Inflammatory macrophage treated with lipopolysaccharide for 4 hours (primary cell): Measurements from ENCODE around the gene AGMO.

Experiments
- DNase-seq: peaks from one replicate; pipeline ENCODE4 v3.0.0-alpha.2; 2020

AGMO gene

GRCh38 chr7:15452670-15453069 lies 109.1 kb downstream of the AGMO start:
- no peak for DNase-seq

GRCh38 chr7:15446722-15447121 lies 115.1 kb downstream of the AGMO start:
- no peak for DNase-seq

- no peak for DNase-seq
These were observed 115.5 kb downstream of the AGMO start for GRCh38 chr7:15446280-15446679.

DNA sequence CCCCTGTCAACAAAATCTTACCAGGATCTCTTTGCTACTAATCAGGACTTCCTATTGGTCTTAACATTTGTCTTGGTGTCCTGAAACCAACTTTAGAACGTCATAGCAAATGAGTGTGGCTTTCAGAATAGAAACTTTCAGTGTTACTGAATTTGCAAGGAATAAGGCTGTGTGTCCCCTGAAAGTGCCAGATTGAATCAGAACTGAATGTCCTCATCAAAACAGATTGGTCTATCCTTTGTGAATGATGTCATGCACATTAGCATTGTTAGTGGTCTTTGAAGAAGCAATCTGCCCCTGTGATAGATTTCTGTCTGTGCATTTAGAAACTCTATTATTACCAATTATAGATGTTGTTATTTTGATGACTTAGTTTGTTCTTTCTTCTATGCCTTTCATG lies 119.9 kb downstream of the AGMO start:
- DNase-seq: no peak

GRCh38 chr7:15440482-15440881 lies 121.3 kb downstream of the AGMO start:
- DNase-seq: no peak

- DNase-seq: no peak
These were observed 122.0 kb downstream of the AGMO start for GRCh38 chr7:15439853-15440252.

DNA sequence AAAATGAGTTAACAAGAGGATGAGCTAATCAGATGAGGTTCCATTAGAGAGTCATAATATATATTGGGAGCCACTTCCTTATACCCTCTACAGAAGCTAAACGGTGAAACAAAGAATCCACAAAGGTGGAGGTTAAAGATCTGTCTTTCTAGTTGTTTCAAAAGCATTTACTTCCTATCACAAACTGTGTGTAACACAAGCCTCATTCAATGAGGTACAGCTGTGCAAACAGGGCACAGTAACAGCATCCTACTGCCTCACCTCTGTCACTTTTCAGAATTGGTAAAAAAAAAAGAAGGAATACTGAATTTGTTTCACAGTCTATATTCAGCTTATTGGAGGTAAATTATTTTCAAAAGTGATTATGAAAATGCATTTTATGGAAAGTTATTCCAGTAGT lies 128.7 kb downstream of the AGMO start:
- DNase-seq: no peak

DNA sequence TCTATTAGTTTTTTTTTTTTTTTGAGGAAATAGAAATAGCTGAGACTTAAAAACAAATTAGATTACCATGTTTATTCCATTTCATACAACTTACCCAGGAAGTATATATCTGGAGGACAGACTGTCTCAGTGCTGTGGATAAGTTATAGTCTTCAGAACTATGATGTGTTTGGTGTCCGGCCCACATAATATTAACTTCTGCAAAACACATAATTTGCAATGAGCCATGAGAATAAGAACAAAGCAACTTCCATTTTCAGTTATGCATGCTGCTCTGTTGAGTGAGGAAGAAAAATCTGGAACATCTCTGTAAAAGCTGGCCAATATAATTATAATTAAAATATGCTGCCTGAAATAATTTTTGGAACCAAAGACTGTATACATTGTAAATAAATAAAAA lies 130.9 kb downstream of the AGMO start:
- DNase-seq: no peak

DNA sequence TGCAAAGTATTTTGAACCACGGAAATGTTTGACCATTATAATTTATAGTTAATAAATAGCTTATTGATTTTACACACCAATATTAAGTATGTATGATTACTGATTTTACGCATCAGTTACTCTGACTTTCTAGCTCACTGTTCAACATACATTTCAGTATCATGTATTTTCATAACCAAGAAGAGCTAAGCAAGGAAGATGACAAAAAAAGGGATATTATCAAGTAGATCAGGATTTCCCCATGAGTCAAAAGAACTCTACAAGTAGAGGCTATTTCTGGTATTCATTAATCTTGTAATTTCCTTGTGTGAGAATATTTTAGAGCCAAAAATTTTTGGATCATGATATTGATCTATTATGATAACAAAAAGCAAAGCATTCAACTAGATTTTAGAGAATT lies 131.6 kb downstream of the AGMO start:
- DNase-seq: no peak

DNA sequence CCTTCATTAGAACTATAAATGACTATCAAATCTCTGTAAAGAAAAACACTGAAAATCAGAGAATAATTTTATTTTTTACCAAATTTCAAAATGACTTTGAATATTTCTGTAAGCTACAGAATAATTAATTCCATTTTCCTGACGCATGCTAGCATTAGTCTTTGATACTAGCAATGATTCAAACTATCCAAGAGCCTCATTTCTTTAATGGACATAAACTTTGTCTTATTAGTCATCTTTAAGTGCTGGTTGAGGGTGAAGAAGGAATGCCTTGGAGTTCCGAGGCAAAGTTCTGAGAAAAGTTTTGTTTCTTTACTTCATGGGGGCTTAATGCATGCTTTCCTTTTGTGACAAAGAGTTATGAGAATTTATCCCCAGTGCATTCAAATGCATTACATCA lies 137.3 kb downstream of the AGMO start:
- DNase-seq: no peak

DNA sequence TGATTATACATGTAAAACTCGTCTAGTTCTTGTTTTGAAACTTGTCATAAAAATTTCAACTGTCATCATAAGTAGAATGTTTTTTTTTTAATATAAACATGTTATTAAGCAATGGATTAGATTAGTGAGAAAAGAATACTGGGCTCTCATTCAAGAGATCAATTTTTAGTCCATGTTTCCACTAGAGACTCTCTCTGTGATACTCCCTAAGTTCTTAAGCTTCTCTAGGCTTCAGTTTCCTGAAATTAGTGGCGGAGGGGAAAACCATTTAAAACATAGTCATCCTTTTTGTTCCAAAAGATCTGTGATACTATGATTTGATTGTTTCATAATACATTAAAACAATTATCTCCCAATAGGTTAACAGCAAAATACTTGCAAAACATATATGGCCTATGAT lies 142.2 kb downstream of the AGMO start:
- no peak for DNase-seq

DNA sequence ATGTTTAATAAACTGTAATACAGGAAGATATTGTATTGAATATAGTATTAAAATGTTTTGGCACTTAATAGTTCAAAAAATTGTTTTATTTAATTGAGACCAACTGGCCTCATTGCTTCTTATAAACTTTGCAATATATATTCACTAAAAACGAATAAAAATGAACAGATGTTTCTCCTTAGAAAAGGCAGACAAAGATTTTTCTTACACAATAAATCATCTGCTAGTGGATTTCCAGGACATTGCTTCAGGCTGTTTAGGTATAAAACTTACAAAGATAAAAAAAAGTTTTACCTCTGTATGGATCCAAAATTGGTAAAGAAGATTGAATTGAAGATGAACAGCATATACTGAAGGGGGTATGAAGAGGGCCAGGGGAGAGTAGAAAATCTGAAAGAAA lies 143.6 kb downstream of the AGMO start:
- DNase-seq: no peak

GRCh38 chr7:15417341-15417988 lies 144.3 kb downstream of the AGMO start:
- DNase-seq: no peak

GRCh38 chr7:15411019-15411418 lies 150.8 kb downstream of the AGMO start:
- DNase-seq: no peak

GRCh38 chr7:15407910-15408309 lies 153.9 kb downstream of the AGMO start:
- no peak for DNase-seq

GRCh38 chr7:15403751-15404150 lies 158.1 kb downstream of the AGMO start:
- DNase-seq: no peak

GRCh38 chr7:15403315-15403714 lies 158.5 kb downstream of the AGMO start:
- no peak for DNase-seq

DNA sequence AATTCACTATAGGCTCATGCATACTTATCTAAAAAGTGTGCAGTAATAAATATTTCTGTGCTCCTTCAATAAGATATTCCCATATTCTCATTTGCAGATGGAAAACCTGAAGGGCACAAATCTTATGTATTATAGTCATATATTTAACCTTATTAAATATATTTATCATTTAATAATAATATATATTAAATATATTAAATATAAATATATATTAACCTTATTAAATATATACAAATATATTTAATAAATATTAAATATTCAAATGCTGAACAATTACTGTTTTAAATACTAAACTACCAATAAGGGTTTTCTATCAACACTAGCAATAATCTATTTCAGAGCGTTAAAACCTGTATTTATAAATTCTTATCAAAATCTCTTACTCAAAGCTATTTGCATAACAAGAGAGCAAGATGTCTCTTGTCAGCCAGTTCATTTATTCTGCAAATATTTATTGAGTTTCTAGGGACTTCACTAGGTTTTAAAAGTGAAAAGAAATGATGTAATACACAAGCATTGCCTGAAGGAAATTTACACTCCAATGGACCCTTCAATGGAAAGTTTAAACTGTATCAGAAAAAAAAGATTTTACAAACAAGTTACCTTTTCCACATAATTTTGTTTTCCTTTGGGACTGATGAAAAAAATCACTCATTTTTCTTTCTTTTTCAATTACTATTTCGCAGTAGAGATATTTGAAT lies 159.2 kb downstream of the AGMO start:
- no peak for DNase-seq

DNA sequence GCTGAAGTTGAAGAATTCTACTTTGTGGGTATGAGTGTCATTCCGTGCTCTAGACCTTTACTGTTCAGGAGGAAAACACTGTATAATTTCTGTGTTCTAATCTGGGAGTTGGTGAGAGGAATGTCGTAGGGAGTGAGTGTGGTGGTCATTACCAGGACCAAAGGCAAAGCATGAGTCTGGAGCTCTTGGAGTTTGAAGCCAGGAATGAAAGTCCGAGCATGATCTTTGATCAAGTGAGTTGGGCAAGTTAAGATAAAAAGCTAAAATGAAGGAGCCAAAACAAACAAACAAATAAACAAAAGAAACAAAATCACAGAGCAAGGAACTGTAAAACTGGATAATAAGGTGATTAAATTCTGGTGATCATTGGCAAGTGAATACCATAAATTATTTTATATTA lies 161.4 kb downstream of the AGMO start:
- no peak for DNase-seq

- DNase-seq: no peak
These were observed 162.4 kb downstream of the AGMO start for GRCh38 chr7:15399441-15399840.

- no peak for DNase-seq
These were observed 163.7 kb downstream of the AGMO start for GRCh38 chr7:15397922-15398760.

GRCh38 chr7:15397159-15397550 lies 164.7 kb downstream of the AGMO start:
- no peak for DNase-seq

DNA sequence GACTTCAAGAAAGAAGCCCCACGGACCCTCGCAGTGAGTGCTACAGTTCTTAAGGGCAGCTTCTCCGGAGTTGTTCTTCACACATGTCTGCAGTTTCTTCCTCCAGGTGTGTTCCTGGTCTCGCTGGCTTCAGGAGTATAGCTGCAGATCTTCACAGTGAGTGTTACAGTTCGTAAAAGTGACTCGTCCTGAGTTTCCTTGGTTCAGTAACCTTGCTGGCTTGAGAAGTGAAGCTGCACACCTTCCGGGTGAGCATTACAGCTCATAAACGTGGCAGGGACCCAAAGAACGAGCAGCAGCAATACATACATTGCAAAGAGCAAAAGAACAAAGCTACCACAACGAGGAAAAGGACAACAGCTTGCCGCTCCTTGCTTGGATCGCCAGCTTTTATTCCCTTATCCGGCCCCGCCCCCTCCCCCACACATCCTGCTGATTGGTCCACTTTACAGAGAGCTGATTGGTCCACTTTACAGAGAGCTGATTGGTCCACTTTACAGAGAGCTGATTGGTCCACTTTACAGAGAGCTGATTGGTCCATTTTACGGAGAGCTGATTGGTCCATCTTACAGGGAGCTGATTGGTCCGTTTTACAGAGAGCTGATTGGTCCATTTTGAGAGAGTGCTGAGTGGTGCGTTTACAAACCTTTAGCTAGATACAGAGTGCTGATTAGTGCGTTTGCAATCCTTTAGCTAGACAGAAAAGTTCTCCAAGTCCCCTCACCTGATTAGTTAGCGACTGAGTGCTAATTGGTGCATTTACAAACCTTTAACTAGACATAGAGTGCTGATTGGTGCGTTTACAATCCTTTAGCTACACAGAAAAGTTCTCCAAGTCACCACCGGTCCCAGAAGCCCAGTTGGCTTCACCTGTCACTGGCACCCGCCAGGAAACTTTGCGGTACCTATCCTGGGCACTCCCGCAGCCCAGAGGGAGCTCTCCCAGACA lies 165.3 kb downstream of the AGMO start:
- no peak for DNase-seq
